ENCODE measurements around the gene MPV17L.

GRCh38 chr16:15434079-15434424, 38.5 kb downstream of the MPV17L start:
- TF ChIP-seq CTCF (IDR thresholded peaks at IDR 0.05) (no peak), POLR2A (IDR thresholded peaks at IDR 0.05) (no peak)

Data from body of pancreas (tissue), 4 donors.